Renal cortical epithelial cell (primary cell): ENCODE data around the gene MGAT4A. TPM values are rescaled to one million over a fixed set of nuclear protein-coding genes. Genes with fewer than 3 reads are reported as not detected.
A peak's percentile ranks its signal among the peaks of the same experiment; 100 is the strongest.
"Not testable (repeated sequence)": the region's sequence is repeated elsewhere in the genome, so short reads cannot be mapped to it uniquely, and the experiment has no call there.

ENCODE experiments used
- DNase-seq: peaks from one replicate; pipeline ENCODE4 v3.0.0-alpha.2; 2011; ENCODE audit warnings: low read depth
- total RNA-seq: library from RNA; depleted of rRNA; stranded (reverse); fragments of >200 nt; gene quantifications from 2 replicates; pipeline ENCODE4 v1.2.3, GENCODE V29; 2014

Gene MGAT4A
- total RNA-seq, 1 donor from 2014 or later, result 41.6 TPM

GRCh38 chr2:98730053-98730706 lies 752 bp downstream of the MGAT4A start:
- DNase-seq, result no peak

- DNase-seq, result no peak
These were observed 1.3 kb downstream of the MGAT4A start for GRCh38 chr2:98729652-98730051.

GRCh38 chr2:98728088-98728718 lies 2.7 kb downstream of the MGAT4A start:
- not testable (repeated sequence) for DNase-seq

GRCh38 chr2:98727369-98728087 lies 3.4 kb downstream of the MGAT4A start:
- DNase-seq, result peak; percentile 25

GRCh38 chr2:98726735-98727368 lies 4.1 kb downstream of the MGAT4A start:
- no peak for DNase-seq

- no peak for DNase-seq
These were observed 4.7 kb downstream of the MGAT4A start for GRCh38 chr2:98726205-98726604.

- DNase-seq, result no peak
These were observed 10.6 kb downstream of the MGAT4A start for GRCh38 chr2:98720286-98720685.

- DNase-seq, result no peak
These were observed 13.3 kb downstream of the MGAT4A start for GRCh38 chr2:98717621-98718020.

- no peak for DNase-seq
These were observed 14.1 kb downstream of the MGAT4A start for GRCh38 chr2:98716786-98717185.

GRCh38 chr2:98715812-98716451 lies 15.0 kb downstream of the MGAT4A start:
- no peak for DNase-seq

GRCh38 chr2:98713332-98714015 lies 17.5 kb downstream of the MGAT4A start:
- DNase-seq, result no peak

GRCh38 chr2:98712145-98712544 lies 18.8 kb downstream of the MGAT4A start:
- DNase-seq, result no peak

- no peak for DNase-seq
These were observed 19.4 kb downstream of the MGAT4A start for GRCh38 chr2:98711506-98711905.

GRCh38 chr2:98710734-98711133 lies 20.2 kb downstream of the MGAT4A start:
- no peak for DNase-seq

- DNase-seq, result no peak
These were observed 21.4 kb downstream of the MGAT4A start for GRCh38 chr2:98709535-98709934.

GRCh38 chr2:98708396-98709186 lies 22.3 kb downstream of the MGAT4A start:
- DNase-seq, result no peak

GRCh38 chr2:98706591-98706990 lies 24.3 kb downstream of the MGAT4A start:
- no peak for DNase-seq

- no peak for DNase-seq
These were observed 25.7 kb downstream of the MGAT4A start for GRCh38 chr2:98705333-98705617.

GRCh38 chr2:98704499-98705332 lies 26.2 kb downstream of the MGAT4A start:
- peak; percentile 41 for DNase-seq

- DNase-seq, result no peak
These were observed 27.2 kb downstream of the MGAT4A start for GRCh38 chr2:98703738-98704137.
